Activated CD4-positive, alpha-beta memory T cell treated with anti-CD3 and anti-CD28 coated beads for 36 hours (primary cell): Measurements from ENCODE around the gene KRT78. TPM values are rescaled to one million over a fixed set of nuclear protein-coding genes. Genes with fewer than 3 reads are reported as not detected.

ENCODE experiments used
- CTCF ChIA-PET: fragments of 350-600 bp; sonication (Branson Sonifier 250); formaldehyde crosslinking; loops from one replicate; lab custom pipeline; 2021; ENCODE audit warnings: antibody characterized with exemption, inconsistent platforms; lab: Charles Lee
- POLR2A ChIA-PET: fragments of 350-600 bp; sonication (Branson Sonifier 250); formaldehyde crosslinking; loops from one replicate; lab custom pipeline; 2021; ENCODE audit warnings: antibody characterized with exemption; lab: Charles Lee
- DNase-seq: peaks from one replicate; pipeline ENCODE4 v3.0.0-alpha.2; 2020
- H3K27ac Mint-ChIP-seq: one replicate; pipeline ENCODE4 v1.8.0; 2021; ENCODE audit warnings: mixed read lengths
- H3K27me3 Mint-ChIP-seq: one replicate; pipeline ENCODE4 v1.8.0; 2021; ENCODE audit warnings: mixed read lengths
- H3K36me3 Mint-ChIP-seq: one replicate; pipeline ENCODE4 v1.8.0; 2021; ENCODE audit warnings: mixed read lengths
- H3K4me1 Mint-ChIP-seq: one replicate; pipeline ENCODE4 v1.8.0; 2021; ENCODE audit warnings: low read depth, mixed read lengths
- H3K4me3 Mint-ChIP-seq: one replicate; pipeline ENCODE4 v1.8.0; 2021; ENCODE audit warnings: mild to moderate bottlenecking, mixed read lengths
- H3K9me3 Mint-ChIP-seq: one replicate; pipeline ENCODE4 v1.8.0; 2021; ENCODE audit warnings: mixed read lengths
- intact Hi-C: fragments of 100-400 bp; cut with micrococcal nuclease; formaldehyde crosslinking; loops from one replicate; pipeline ENCODE4 v1.15.1; 2023
- total RNA-seq, 2 experiments: library from RNA; stranded (reverse); gene quantifications; one replicate each; pipeline ENCODE4 v1.2.3, GENCODE V29; 2021

The KRT78 gene
- total RNA-seq, 2 experiments from 2014 or later: not detected

DNA sequence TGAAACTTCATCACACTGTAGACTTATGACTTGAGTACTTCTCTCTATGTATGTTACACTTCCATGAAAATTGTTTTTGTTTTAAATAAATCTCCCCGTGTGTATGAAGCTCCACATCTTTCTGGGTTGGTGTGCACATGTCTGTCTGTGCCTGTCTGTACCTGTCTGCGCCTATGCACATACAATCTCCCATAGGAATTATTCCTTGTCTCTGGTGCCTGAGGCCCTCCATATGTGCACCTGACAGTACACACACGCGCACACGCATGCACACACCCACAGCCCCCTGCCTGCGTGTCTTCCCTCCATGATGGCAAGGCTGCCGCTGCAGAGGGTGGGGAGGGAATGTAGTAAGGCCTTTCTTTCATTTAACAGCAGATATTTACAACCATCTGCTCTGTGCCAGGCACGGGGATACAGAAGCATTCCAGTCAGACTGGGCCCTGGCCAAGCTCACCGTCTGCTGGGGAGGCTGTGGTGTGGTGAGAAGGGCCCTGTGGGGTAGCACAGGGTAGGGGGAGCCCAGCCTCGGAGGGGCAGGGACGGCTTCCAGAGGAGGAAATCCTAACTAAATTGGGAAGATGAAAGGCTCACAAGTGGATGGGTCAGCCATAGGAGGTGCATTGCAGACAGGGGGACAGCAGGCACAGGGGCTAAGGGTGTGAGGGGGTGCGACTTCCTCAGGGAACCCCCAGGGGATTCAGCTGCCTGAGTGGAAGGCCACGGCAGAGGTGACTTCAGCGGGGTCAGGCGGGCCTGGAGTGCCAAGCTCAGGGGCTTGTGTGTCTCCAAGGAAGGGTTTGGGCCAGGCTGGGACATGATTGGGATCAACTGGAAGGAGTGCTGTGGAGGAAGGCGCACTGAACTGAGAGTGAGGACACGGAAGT, 30.0 kb upstream of the KRT78 start:
- H3K36me3 Mint-ChIP-seq: no peaks in the 10 kb centered on the region
- CTCF ChIA-PET: interaction anchor here (0.5 to 14.4 kb wide), 59 partner anchors 9 to 854 kb away, joined by 3 to 557 read pairs (median 4); partner anchors contain the start of genes ATG101 and EIF4B
- POLR2A ChIA-PET: no interaction called here

DNA sequence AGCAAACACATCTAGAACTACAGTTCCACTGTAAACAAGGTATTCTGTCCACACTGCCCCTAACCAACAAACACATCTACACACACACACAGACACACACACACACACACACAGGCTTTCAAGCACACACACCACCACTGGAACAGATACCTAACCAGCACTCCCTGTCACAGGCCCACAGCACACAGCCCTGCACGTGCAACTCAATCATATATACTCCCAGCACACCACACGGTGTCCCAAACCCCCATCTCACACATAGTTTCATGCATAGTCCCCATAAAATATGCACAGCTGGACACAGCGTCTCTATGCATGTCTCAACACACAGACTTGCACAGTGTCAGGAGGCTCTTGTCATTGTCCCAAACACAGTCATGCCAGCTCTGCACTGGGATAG, 28.4 kb upstream of the KRT78 start:
- POLR2A ChIA-PET: interaction anchor here (0.5 kb wide), 1 partner anchor 93 kb away, joined by 5 read pairs; no protein-coding TSS in a partner anchor

More for the DNA sequence above, 30.0 kb upstream of the KRT78 start:
- H3K27me3 Mint-ChIP-seq: peaks cover 2% of the 10 kb centered on the region
- peaks cover 12% of the 10 kb centered on the region for H3K4me1 Mint-ChIP-seq
- no peak for DNase-seq
- intact Hi-C loops: loop anchor here (1.0 to 10.0 kb wide), 4 partner anchors 184 to 722 kb away; no protein-coding TSS in a partner anchor
- H3K9me3 Mint-ChIP-seq: no peaks in the 10 kb centered on the region
- H3K4me3 Mint-ChIP-seq: no peak overlapping the region
- H3K27ac Mint-ChIP-seq: no peak overlapping the region

GRCh38 chr12:52876372-52876771, 27.6 kb upstream of the KRT78 start:
- Mint-ChIP-seq H3K9me3 (no peaks in the 10 kb centered on the region), H3K4me1 (peaks cover 17% of the 10 kb centered on the region), H3K4me3 (no peak overlapping the region), H3K36me3 (no peaks in the 10 kb centered on the region), H3K27me3 (peaks cover 5% of the 10 kb centered on the region), H3K27ac (no peak overlapping the region)
- POLR2A ChIA-PET: no interaction called here
- CTCF ChIA-PET: interaction anchor here (0.6 to 14.4 kb wide), 4 partner anchors 90 to 1314 kb away, joined by 3 to 557 read pairs (median 72); no protein-coding TSS in a partner anchor
- no peak for DNase-seq
- intact Hi-C loops: loop anchor here (5.0 to 10.0 kb wide), 2 partner anchors 182 to 504 kb away; no protein-coding TSS in a partner anchor

More for the DNA sequence above, 28.4 kb upstream of the KRT78 start:
- Mint-ChIP-seq H3K27me3 (peaks cover 5% of the 10 kb centered on the region), H3K36me3 (no peaks in the 10 kb centered on the region), H3K9me3 (no peaks in the 10 kb centered on the region), H3K27ac (no peak overlapping the region), H3K4me1 (peaks cover 17% of the 10 kb centered on the region), H3K4me3 (no peak overlapping the region)
- no peak for DNase-seq
- CTCF ChIA-PET: interaction anchor here (0.8 to 14.4 kb wide), 6 partner anchors 12 to 720 kb away, joined by 3 to 557 read pairs (median 4); no protein-coding TSS in a partner anchor
- intact Hi-C loops: loop anchor here (5.0 to 10.0 kb wide), 2 partner anchors 182 to 505 kb away; no protein-coding TSS in a partner anchor

GRCh38 chr12:52874573-52875435, 26.0 kb upstream of the KRT78 start:
- Mint-ChIP-seq H3K27ac (no peak overlapping the region), H3K4me3 (peak overlapping the region; percentile 34), H3K9me3 (no peaks in the 10 kb centered on the region), H3K4me1 (peaks cover 15% of the 10 kb centered on the region), H3K27me3 (peaks cover 3% of the 10 kb centered on the region), H3K36me3 (no peaks in the 10 kb centered on the region)
- DNase-seq: no peak
- POLR2A ChIA-PET: no interaction called here
- CTCF ChIA-PET: interaction anchor here (1.0 to 4.1 kb wide), 6 partner anchors 9 to 513 kb away, joined by 3 to 25 read pairs (median 6); no protein-coding TSS in a partner anchor
- intact Hi-C loops: loop anchor here (5.0 to 10.0 kb wide), 2 partner anchors 180 to 503 kb away; no protein-coding TSS in a partner anchor

DNA sequence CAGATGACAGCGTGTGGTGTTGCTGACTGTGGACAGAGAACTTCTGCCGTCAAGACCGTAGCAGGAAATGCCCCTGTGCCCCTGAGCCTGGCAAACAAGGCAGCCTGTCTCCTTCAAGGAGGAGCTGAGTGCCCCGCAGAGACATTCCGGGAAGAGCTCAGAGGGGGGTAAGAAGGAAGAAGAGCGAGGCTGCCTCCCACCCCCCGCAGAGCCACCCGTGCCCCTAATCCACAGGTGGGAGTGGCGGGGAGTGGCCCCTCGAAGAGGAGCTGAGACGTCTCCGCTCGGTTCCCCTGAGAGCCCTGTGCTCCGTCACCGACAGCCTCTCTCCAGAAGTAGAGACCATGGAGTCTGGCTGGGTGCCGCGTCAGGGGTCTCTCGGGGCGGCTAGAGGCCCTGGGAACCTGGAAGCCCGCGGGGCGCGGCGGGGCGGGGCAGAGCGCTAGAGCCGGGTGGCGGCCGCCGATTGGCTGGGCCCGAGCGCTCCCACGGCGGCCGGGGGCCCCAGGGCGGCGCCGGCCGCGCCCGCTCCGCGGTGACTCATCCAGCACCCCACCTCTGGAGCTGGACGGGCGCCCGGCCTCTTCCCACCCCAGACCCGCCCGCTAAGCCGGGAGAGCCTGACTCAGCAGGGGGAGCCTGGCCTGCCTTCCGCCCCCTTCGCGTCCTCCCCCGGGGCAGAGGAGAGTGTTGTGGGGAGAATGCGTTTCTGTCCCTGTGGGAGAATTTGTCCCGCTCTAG, 25.2 kb upstream of the KRT78 start:
- Mint-ChIP-seq H3K4me3 (peak overlapping the region; percentile 57), H3K27ac (no peak overlapping the region), H3K27me3 (peaks cover 3% of the 10 kb centered on the region), H3K36me3 (no peaks in the 10 kb centered on the region), H3K9me3 (no peaks in the 10 kb centered on the region), H3K4me1 (peaks cover 14% of the 10 kb centered on the region)
- CTCF ChIA-PET: interaction anchor here (1.1 to 4.1 kb wide), 8 partner anchors 8 to 512 kb away, joined by 3 to 25 read pairs (median 4); partner anchors contain the start of gene KRT74
- intact Hi-C loops: loop anchor here (10.0 kb wide), 1 partner anchor 179 kb away; no protein-coding TSS in a partner anchor
- peak; percentile 72 for DNase-seq
- POLR2A ChIA-PET: no interaction called here

- Mint-ChIP-seq H3K36me3 (no peaks in the 10 kb centered on the region), H3K4me1 (peaks cover 14% of the 10 kb centered on the region), H3K27me3 (peaks cover 3% of the 10 kb centered on the region), H3K4me3 (peak overlapping the region; percentile 57), H3K9me3 (no peaks in the 10 kb centered on the region), H3K27ac (no peak overlapping the region)
- DNase-seq: no peak
- ChIA-PET CTCF (interaction anchor here (0.5 to 4.1 kb wide), 9 partner anchors 8 to 512 kb away, joined by 3 to 25 read pairs (median 3); partner anchors contain the start of genes AAAS and KRT74), POLR2A (no interaction called here)
- intact Hi-C loops: loop anchor here (10.0 kb wide), 1 partner anchor 179 kb away; no protein-coding TSS in a partner anchor
These were observed 24.7 kb upstream of the KRT78 start for GRCh38 chr12:52873513-52873831.

DNA sequence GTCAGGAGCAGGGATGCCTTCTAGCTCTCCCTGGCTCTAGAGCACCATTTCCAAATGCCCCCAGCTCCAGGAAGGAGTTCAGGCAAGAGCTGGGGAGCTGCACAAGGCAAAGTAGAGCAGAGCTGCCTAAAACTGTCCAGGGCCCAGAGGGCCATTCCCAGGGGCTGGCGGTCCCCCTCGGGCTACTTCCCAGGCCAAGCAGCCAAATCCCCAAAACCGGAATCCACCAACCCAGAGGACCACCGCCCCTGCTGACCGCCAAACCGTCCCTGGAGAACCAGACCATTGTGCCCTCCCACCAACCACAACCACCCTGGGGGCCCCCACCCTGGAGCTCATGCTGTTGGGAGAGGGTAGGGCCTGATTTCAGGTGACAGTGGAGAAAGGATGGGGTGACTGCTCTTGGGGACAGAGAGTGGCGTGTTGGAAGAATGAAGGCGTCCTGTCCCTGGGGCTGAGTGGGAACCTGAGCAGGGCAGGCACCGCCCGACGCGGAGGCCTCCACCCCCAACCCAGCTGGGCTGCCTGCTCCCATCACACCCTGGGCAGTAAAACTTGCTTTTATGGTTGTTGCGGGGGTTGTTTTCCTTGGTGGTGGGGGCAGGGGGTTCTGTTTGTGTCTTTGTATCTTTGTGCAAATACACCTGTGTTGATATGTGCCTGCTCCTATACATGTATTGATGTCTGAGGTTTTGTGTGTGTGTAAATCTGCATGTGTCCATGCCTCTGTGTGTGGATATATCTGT, 24.0 kb upstream of the KRT78 start:
- DNase-seq: no peak
- ChIA-PET CTCF (interaction anchor here (0.5 to 9.1 kb wide), 8 partner anchors 7 to 449 kb away, joined by 3 to 127 read pairs (median 6); partner anchors contain the start of genes AAAS and KRT74), POLR2A (no interaction called here)
- Mint-ChIP-seq H3K27me3 (peaks cover 3% of the 10 kb centered on the region), H3K36me3 (no peaks in the 10 kb centered on the region), H3K4me1 (peaks cover 17% of the 10 kb centered on the region), H3K27ac (no peak overlapping the region), H3K4me3 (no peak overlapping the region), H3K9me3 (no peaks in the 10 kb centered on the region)
- intact Hi-C loops: loop anchor here (10.0 kb wide), 1 partner anchor 178 kb away; no protein-coding TSS in a partner anchor

- intact Hi-C loops: loop anchor here (10.0 kb wide), 1 partner anchor 177 kb away; no protein-coding TSS in a partner anchor
- no peak for DNase-seq
- POLR2A ChIA-PET: no interaction called here
- Mint-ChIP-seq H3K4me3 (no peak overlapping the region), H3K4me1 (peaks cover 26% of the 10 kb centered on the region), H3K9me3 (no peaks in the 10 kb centered on the region), H3K36me3 (no peaks in the 10 kb centered on the region), H3K27me3 (peaks cover 3% of the 10 kb centered on the region), H3K27ac (no peak overlapping the region)
- CTCF ChIA-PET: interaction anchor here (0.8 to 9.1 kb wide), 15 partner anchors 9 to 543 kb away, joined by 3 to 127 read pairs (median 5); no protein-coding TSS in a partner anchor
These were observed 22.7 kb upstream of the KRT78 start for GRCh38 chr12:52871291-52872039.

DNA sequence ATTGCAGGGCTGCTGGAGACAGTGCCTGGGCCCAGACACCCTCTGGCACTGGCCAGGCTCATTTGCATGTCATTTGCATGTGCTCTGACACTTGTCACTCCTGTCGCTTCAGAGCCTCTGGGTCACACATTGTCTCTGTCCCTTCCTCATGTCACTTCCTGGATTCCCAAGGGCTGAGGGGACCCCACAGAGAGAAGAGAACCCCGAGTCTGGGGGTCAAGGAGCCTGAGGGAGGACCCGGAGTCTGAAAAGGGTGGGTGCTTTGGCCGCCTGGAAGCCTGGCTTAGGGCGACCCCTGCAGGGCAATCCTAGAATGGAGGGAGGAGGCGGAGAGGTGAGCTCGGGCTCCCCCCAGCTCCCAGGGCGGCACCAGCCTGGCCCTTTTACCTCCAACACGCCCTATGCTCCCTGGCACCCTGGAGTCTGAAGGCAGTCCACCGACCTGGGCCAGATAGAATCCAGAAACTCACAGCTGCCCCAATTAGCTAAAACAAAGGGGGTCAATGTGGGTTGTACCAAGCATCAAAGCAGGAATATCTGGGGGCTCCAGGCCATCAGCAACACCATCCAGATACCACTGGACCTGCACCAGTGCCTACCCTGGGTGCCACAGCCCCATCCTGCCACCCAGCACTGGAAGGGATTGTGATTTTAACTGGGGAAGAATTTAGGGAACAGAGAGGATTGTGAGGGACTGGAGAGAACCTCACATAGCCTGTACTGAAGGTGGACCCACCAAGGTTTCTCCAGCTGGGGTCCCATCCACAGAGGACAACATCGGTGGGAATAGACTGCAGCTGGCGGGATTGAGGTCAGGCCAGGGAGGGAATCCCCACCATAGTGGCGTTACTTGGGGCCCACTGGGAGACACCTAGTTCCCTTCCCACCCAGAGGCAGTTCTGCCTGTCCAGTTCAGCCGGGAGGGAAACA, 21.8 kb upstream of the KRT78 start:
- Mint-ChIP-seq H3K4me3 (no peak overlapping the region), H3K4me1 (peaks cover 26% of the 10 kb centered on the region), H3K27ac (no peak overlapping the region), H3K27me3 (peaks cover 3% of the 10 kb centered on the region), H3K36me3 (no peaks in the 10 kb centered on the region), H3K9me3 (no peaks in the 10 kb centered on the region)
- ChIA-PET CTCF (interaction anchor here (0.6 to 9.1 kb wide), 37 partner anchors 9 to 542 kb away, joined by 3 to 127 read pairs (median 4); partner anchors contain the start of gene KRT84), POLR2A (no interaction called here)
- intact Hi-C loops: loop anchor here (1.0 to 10.0 kb wide), 2 partner anchors 176 to 287 kb away; no protein-coding TSS in a partner anchor
- DNase-seq: peak; percentile 83
